HepG2 (cell line): ENCODE data around the gene TRPC6. TPM values are rescaled to one million over a fixed set of nuclear protein-coding genes. Genes with fewer than 3 reads are reported as not detected.
"Not testable (repeated sequence)": the region's sequence is repeated elsewhere in the genome, so short reads cannot be mapped to it uniquely, and the experiment has no call there.

Source experiments
- CEBPG ChIP-seq: IDR thresholded peaks from 2 replicates; pipeline ENCODE4 v1.6.1; 2016
- FOXJ3 ChIP-seq: sonication (generic); formaldehyde crosslinking; IDR thresholded peaks from 2 replicates; pipeline ENCODE4 v1.4.0; 2020; ENCODE audit warnings: missing genetic modification reagents, mild to moderate bottlenecking, borderline replicate concordance
- FOXP4 ChIP-seq: sonication (generic); formaldehyde crosslinking; IDR thresholded peaks from 2 replicates; pipeline ENCODE4 v1.4.0; 2020; ENCODE audit warnings: missing genetic modification reagents
- GATAD2A ChIP-seq: IDR thresholded peaks from 2 replicates; pipeline ENCODE4 v1.6.1; 2016
- ISL2 ChIP-seq: sonication (generic); formaldehyde crosslinking; IDR thresholded peaks from 2 replicates; pipeline ENCODE4 v1.5.0; 2020; ENCODE audit warnings: missing genetic modification reagents
- KLF16 ChIP-seq, 2 experiments: sonication (generic) in 1 of 2; formaldehyde crosslinking in 1 of 2; IDR thresholded peaks; 2 replicates each; pipeline versions ENCODE4 v1.6.1 to v1.8.0; 2016 to 2023; ENCODE audit warnings: missing genetic modification reagents in 2 of 2, missing compliant biosample characterization in 1 of 2
- ONECUT2 ChIP-seq: sonication (generic); formaldehyde crosslinking; IDR thresholded peaks from 2 replicates; pipeline ENCODE4 v1.4.0; 2020; ENCODE audit warnings: missing genetic modification reagents
- RCOR2 ChIP-seq: IDR thresholded peaks from 2 replicates; pipeline ENCODE4 v1.6.1; 2016; ENCODE audit warnings: missing biosample characterization, missing genetic modification reagents
- SIX4 ChIP-seq: sonication (generic); formaldehyde crosslinking; IDR thresholded peaks from 2 replicates; pipeline ENCODE4 v1.4.0; 2020; ENCODE audit warnings: missing genetic modification reagents
- SOX5 ChIP-seq: IDR thresholded peaks from 2 replicates; pipeline ENCODE4 v1.6.1; 2016; ENCODE audit warnings: borderline replicate concordance
- SOX6 ChIP-seq, 2 experiments: fragments of 450-650 bp in 1 of 2; sonication (generic) in 1 of 2; formaldehyde crosslinking in 1 of 2; IDR thresholded peaks; 2 replicates each; pipeline versions ENCODE4 v1.4.0 to v1.6.1; 2017 to 2020; ENCODE audit warnings: antibody characterized with exemption in 1 of 2, mild to moderate bottlenecking in 1 of 2, missing genetic modification reagents in 1 of 2
- ZNF362 ChIP-seq: sonication (generic); formaldehyde crosslinking; IDR thresholded peaks from 2 replicates; pipeline ENCODE4 v1.4.0; 2020; ENCODE audit warnings: missing genetic modification reagents, mild to moderate bottlenecking, borderline replicate concordance
- polyA plus RNA-seq, 8 experiments: library from polyadenylated mRNA; depleted of rRNA in 3 of 8; stranded (reverse) in 7 of 8; unstranded in 1 of 8; fragments of >200 nt; fragmentation: Illumina TruSeq in 4 of 8; extraction: Trizol in 4 of 8; gene quantifications; 2 replicates each; pipeline versions ENCODE4 v1.2.1 to v1.2.3, GENCODE V29; 2011 to 2016; ENCODE audit warnings: low read depth in 4 of 8, missing spikeins in 1 of 8, mixed read lengths in 1 of 8; ENCODE audit not compliant: insufficient read depth in 1 of 8
- total RNA-seq, 5 experiments: library from RNA; depleted of rRNA; stranded (reverse); fragments of >200 nt; fragmentation: Illumina TruSeq; extraction: Trizol; gene quantifications; 2 replicates each; pipeline ENCODE4 v1.2.3, GENCODE V29; 2016; ENCODE audit warnings: low read depth in 1 of 5

Gene TRPC6
- total and polyA plus RNA-seq, 2 of the 13 experiments (the other 11 are each of a cell fraction or from before 2014, with no cell fraction given) = not detected

- TF ChIP-seq RCOR2 (CRISPR knock-in tag) (0 out of 2 replicates have a peak, but pooled peaks have one; percentile 21), ONECUT2 (CRISPR knock-in tag) (0 out of 2 replicates have a peak, but pooled peaks have one; percentile 46), FOXP4 (0 out of 2 replicates have a peak, but pooled peaks have one; percentile 24), SOX6 (CRISPR knock-in tag; IDR thresholded peaks at IDR 0.05) (peak; percentile 96), FOXJ3 (0 out of 2 replicates have a peak, but pooled peaks have one; percentile 27), SOX5 (CRISPR knock-in tag) (peak; percentile 99), SIX4 (CRISPR knock-in tag) (0 out of 2 replicates have a peak, but pooled peaks have one; percentile 18), ISL2 (CRISPR knock-in tag) (peak; percentile 42; the same call in 1 of the 2 replicates), CEBPG (CRISPR knock-in tag) (peak; percentile 76), KLF16 (CRISPR knock-in tag; IDR thresholded peaks at IDR 0.05) (0 out of 4 replicates have a peak, but pooled peaks of 1 of the 2 experiments have one; percentile 39), GATAD2A (CRISPR knock-in tag) (peak; percentile 83), ZNF362 (CRISPR knock-in tag) (peak; percentile 87)
- not testable (repeated sequence) for TF ChIP-seq SOX6 (IDR thresholded peaks at IDR 0.05)
Measured at GRCh38 chr11:101464388-101464787, 119.4 kb downstream of the TRPC6 start (continued).
